ENCODE measurements around the gene ASIC1.

GRCh38 chr12:50120521-50120920, 63.1 kb downstream of the ASIC1 start:
- TF ChIP-seq, protein P1, sequence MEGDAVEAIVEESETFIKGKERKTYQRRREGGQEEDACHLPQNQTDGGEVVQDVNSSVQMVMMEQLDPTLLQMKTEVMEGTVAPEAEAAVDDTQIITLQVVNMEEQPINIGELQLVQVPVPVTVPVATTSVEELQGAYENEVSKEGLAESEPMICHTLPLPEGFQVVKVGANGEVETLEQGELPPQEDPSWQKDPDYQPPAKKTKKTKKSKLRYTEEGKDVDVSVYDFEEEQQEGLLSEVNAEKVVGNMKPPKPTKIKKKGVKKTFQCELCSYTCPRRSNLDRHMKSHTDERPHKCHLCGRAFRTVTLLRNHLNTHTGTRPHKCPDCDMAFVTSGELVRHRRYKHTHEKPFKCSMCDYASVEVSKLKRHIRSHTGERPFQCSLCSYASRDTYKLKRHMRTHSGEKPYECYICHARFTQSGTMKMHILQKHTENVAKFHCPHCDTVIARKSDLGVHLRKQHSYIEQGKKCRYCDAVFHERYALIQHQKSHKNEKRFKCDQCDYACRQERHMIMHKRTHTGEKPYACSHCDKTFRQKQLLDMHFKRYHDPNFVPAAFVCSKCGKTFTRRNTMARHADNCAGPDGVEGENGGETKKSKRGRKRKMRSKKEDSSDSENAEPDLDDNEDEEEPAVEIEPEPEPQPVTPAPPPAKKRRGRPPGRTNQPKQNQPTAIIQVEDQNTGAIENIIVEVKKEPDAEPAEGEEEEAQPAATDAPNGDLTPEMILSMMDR (IDR thresholded peaks at IDR 0.05): no peak
- TF ChIP-seq POLR2A (IDR thresholded peaks at IDR 0.05): no peak
